HG02943 (cell line): ENCODE results near the gene BMPR1A.
"Not testable (repeated sequence)": the region's sequence is repeated elsewhere in the genome, so short reads cannot be mapped to it uniquely, and the experiment has no call there.

Experiments used
- ATAC-seq: cut with Tn5 transposase; IDR thresholded peaks from one replicate; pipeline ENCODE4 v1.9.1; 2021; ENCODE audit warnings: mild to moderate bottlenecking, low read depth, moderate library complexity; ENCODE audit not compliant: unreplicated experiment

The BMPR1A gene

GRCh38 chr10:86728056-86728455 lies 28.4 kb upstream of the BMPR1A start:
- ATAC-seq = no peak

- no peak for ATAC-seq
These were observed 26.7 kb upstream of the BMPR1A start for GRCh38 chr10:86729677-86730076.

GRCh38 chr10:86730227-86730626 lies 26.2 kb upstream of the BMPR1A start:
- no peak for ATAC-seq

GRCh38 chr10:86732771-86733170 lies 23.6 kb upstream of the BMPR1A start:
- no peak for ATAC-seq

- ATAC-seq = no peak
These were observed 23.2 kb upstream of the BMPR1A start for GRCh38 chr10:86733260-86733671.

GRCh38 chr10:86734207-86734988 lies 22.0 kb upstream of the BMPR1A start:
- ATAC-seq = no peak

- not testable (repeated sequence) for ATAC-seq
These were observed 21.1 kb upstream of the BMPR1A start for GRCh38 chr10:86735278-86735677.

GRCh38 chr10:86742230-86742629 lies 14.2 kb upstream of the BMPR1A start:
- ATAC-seq = no peak

GRCh38 chr10:86744067-86744725 lies 12.2 kb upstream of the BMPR1A start:
- no peak for ATAC-seq

GRCh38 chr10:86747796-86748581 lies 8.4 kb upstream of the BMPR1A start:
- ATAC-seq = no peak

GRCh38 chr10:86749854-86750253 lies 6.6 kb upstream of the BMPR1A start:
- no peak for ATAC-seq

GRCh38 chr10:86751477-86751876 lies 4.9 kb upstream of the BMPR1A start:
- no peak for ATAC-seq

- no peak for ATAC-seq
These were observed 4.1 kb upstream of the BMPR1A start for GRCh38 chr10:86752311-86752710.

- ATAC-seq = no peak
These were observed 3.4 kb upstream of the BMPR1A start for GRCh38 chr10:86753051-86753450.

GRCh38 chr10:86753638-86754434 lies 2.6 kb upstream of the BMPR1A start:
- ATAC-seq = no peak

- ATAC-seq = no peak
These were observed 1.0 kb upstream of the BMPR1A start for GRCh38 chr10:86755454-86755739.

- peak; percentile 72 for ATAC-seq
These were observed 494 bp upstream of the BMPR1A start for GRCh38 chr10:86755740-86756510.

GRCh38 chr10:86757113-86757972 lies 924 bp downstream of the BMPR1A start:
- ATAC-seq = peak; percentile 20
